ENCODE data around the gene KLHL40.
"Not testable (repeated sequence)": the region's sequence is repeated elsewhere in the genome, so short reads cannot be mapped to it uniquely, and the experiment has no call there.

KLHL40 gene

GRCh38 chr3:42705962-42706585, 20.7 kb downstream of the KLHL40 start:
- no peak for DNase-seq

- no peak for DNase-seq
These were observed 21.6 kb downstream of the KLHL40 start for GRCh38 chr3:42706721-42707619.

GRCh38 chr3:42707620-42708355, 22.5 kb downstream of the KLHL40 start:
- no peak for DNase-seq

- DNase-seq: no peak
These were observed 23.3 kb downstream of the KLHL40 start for GRCh38 chr3:42708611-42709151.

- DNase-seq: no peak
These were observed 24.3 kb downstream of the KLHL40 start for GRCh38 chr3:42709621-42710020.

GRCh38 chr3:42710323-42711021, 25.1 kb downstream of the KLHL40 start:
- no peak for DNase-seq

GRCh38 chr3:42711491-42712343, 26.4 kb downstream of the KLHL40 start:
- DNase-seq: no peak

- no peak for DNase-seq
These were observed 27.0 kb downstream of the KLHL40 start for GRCh38 chr3:42712344-42712648.

- DNase-seq: no peak
These were observed 27.5 kb downstream of the KLHL40 start for GRCh38 chr3:42712688-42713372.

- no peak for DNase-seq
These were observed 28.4 kb downstream of the KLHL40 start for GRCh38 chr3:42713747-42714146.

- DNase-seq: no peak
These were observed 29.0 kb downstream of the KLHL40 start for GRCh38 chr3:42714171-42714852.

- DNase-seq: no peak
These were observed 32.0 kb downstream of the KLHL40 start for GRCh38 chr3:42717306-42717705.

- DNase-seq: no peak
These were observed 33.0 kb downstream of the KLHL40 start for GRCh38 chr3:42718338-42718737.

GRCh38 chr3:42719002-42719401, 33.7 kb downstream of the KLHL40 start:
- DNase-seq: no peak

- no peak for DNase-seq
These were observed 34.8 kb downstream of the KLHL40 start for GRCh38 chr3:42720126-42720525.

- no peak for DNase-seq
These were observed 36.4 kb downstream of the KLHL40 start for GRCh38 chr3:42721690-42722089.

GRCh38 chr3:42722442-42722841, 37.1 kb downstream of the KLHL40 start:
- DNase-seq: not testable (repeated sequence)

- no peak for DNase-seq
These were observed 37.9 kb downstream of the KLHL40 start for GRCh38 chr3:42723219-42723618.

- no peak for DNase-seq
These were observed 40.1 kb downstream of the KLHL40 start for GRCh38 chr3:42725454-42725853.

- DNase-seq: no peak
These were observed 42.7 kb downstream of the KLHL40 start for GRCh38 chr3:42728056-42728455.

Measured in NCI-H1694 treated with DMSO at 0.1 percent for 48 hours (cell line).